GM12878 (cell line): ENCODE measurements around the gene GPSM1. TPM values are rescaled to one million over a fixed set of nuclear protein-coding genes. Genes with fewer than 3 reads are reported as not detected.

ENCODE experiments used
- BACH1 ChIP-seq: fragments of 450-650 bp; IDR thresholded peaks from 2 replicates; pipeline ENCODE4 v1.6.1; 2017; ENCODE audit warnings: mild to moderate bottlenecking, borderline replicate concordance
- BCLAF1 ChIP-seq: fragments of 450-650 bp; IDR thresholded peaks from 2 replicates; pipeline ENCODE4 v1.6.1; 2017; ENCODE audit warnings: antibody characterized with exemption, mild to moderate bottlenecking, moderate library complexity
- PAX5 ChIP-seq: IDR thresholded peaks from 2 replicates; pipeline ENCODE4 v1.6.1; 2011; ENCODE audit warnings: low read depth, low read length, borderline replicate concordance
- ZBTB40 ChIP-seq: fragments of 450-650 bp; IDR thresholded peaks from 2 replicates; pipeline ENCODE4 v1.6.1; 2016; ENCODE audit warnings: mild to moderate bottlenecking, moderate library complexity, borderline replicate concordance
- polyA plus RNA-seq, 11 experiments: library from polyadenylated mRNA; depleted of rRNA in 4 of 11; unstranded in 6 of 11; stranded (reverse) in 5 of 11; fragments of >200 nt; fragmentation: Nextera tagmentation in 4 of 11; fragmentation: Illumina TruSeq in 1 of 11; extraction: Ambion mirVana in 4 of 11; extraction: Trizol in 1 of 11; gene quantifications; 1 replicate in 1 of 11; 2 replicates in 10 of 11; pipeline versions ENCODE4 v1.2.1 to v1.2.3, GENCODE V29; 2011 to 2016; ENCODE audit warnings: inconsistent platforms in 2 of 11, missing spikeins in 2 of 11, low read depth in 1 of 11
- total RNA-seq, 4 experiments: library from RNA; depleted of rRNA in 3 of 4; stranded (reverse); fragments of >200 nt in 3 of 4; fragmentation: Illumina TruSeq in 1 of 4; extraction: Trizol in 1 of 4; gene quantifications; 2 replicates each; pipeline versions ENCODE4 v1.2.1 to v1.2.3, GENCODE V29; 2013 to 2021
- TF ChIP-seq, protein P1 (sequence below): IDR thresholded peaks from 2 replicates; pipeline ENCODE4 v1.6.1; 2012; ENCODE audit warnings: low read length, inconsistent platforms

Gene GPSM1
- total and polyA plus RNA-seq, 10 of the 15 experiments (the other 5 are each of a cell fraction or from before 2014, with no cell fraction given) = 0.04 to 0.10 (median 0.10) TPM; not detected in 7

GRCh38 chr9:136324501-136325300 lies 2.6 kb upstream of the GPSM1 start (continued):
- TF ChIP-seq BCLAF1 (no peak), BACH1 (no peak), PAX5 (no peak), ZBTB40 (no peak)
- TF ChIP-seq, protein P1, sequence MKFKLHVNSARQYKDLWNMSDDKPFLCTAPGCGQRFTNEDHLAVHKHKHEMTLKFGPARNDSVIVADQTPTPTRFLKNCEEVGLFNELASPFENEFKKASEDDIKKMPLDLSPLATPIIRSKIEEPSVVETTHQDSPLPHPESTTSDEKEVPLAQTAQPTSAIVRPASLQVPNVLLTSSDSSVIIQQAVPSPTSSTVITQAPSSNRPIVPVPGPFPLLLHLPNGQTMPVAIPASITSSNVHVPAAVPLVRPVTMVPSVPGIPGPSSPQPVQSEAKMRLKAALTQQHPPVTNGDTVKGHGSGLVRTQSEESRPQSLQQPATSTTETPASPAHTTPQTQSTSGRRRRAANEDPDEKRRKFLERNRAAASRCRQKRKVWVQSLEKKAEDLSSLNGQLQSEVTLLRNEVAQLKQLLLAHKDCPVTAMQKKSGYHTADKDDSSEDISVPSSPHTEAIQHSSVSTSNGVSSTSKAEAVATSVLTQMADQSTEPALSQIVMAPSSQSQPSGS = no peak
